Measurements from ENCODE around the gene IL1R1.

The IL1R1 gene

GRCh38 chr2:102172745-102173144 is 30.2 kb downstream of the IL1R1 start:
- TF ChIP-seq MAX (IDR thresholded peaks at IDR 0.05; ENCODE audit: low read depth, low read length), result no peak
- no peak for TF ChIP-seq POLR2A (IDR thresholded peaks at IDR 0.05; ENCODE audit: extremely low read depth, insufficient read length)
- TF ChIP-seq CTCF (IDR thresholded peaks at IDR 0.05; ENCODE audit: low read depth, low read length), result no peak
- no peak for TF ChIP-seq MYC (IDR thresholded peaks at IDR 0.05; ENCODE audit: low read depth, low read length)
- peak; percentile 10 for DNase-seq (ENCODE audit: low read depth)
- no peak overlapping the region for H3K4me3 ChIP-seq (ENCODE audit: low read depth, low read length)

- H3K4me3 ChIP-seq (ENCODE audit: low read depth, low read length), result no peak overlapping the region
- DNase-seq (ENCODE audit: low read depth), result no peak
- no peak for TF ChIP-seq POLR2A (IDR thresholded peaks at IDR 0.05; ENCODE audit: extremely low read depth, insufficient read length)
- no peak for TF ChIP-seq CTCF (IDR thresholded peaks at IDR 0.05; ENCODE audit: low read depth, low read length)
- no peak for TF ChIP-seq MAX (IDR thresholded peaks at IDR 0.05; ENCODE audit: low read depth, low read length)
These were observed 33.6 kb downstream of the IL1R1 start for GRCh38 chr2:102176172-102176571.

- no peak for DNase-seq (ENCODE audit: low read depth)
- TF ChIP-seq MYC (IDR thresholded peaks at IDR 0.05; ENCODE audit: low read depth, low read length) (no peak), MAX (IDR thresholded peaks at IDR 0.05; ENCODE audit: low read depth, low read length) (no peak), CTCF (IDR thresholded peaks at IDR 0.05; ENCODE audit: low read depth, low read length) (no peak), POLR2A (IDR thresholded peaks at IDR 0.05; ENCODE audit: extremely low read depth, insufficient read length) (no peak)
- H3K4me3 ChIP-seq (ENCODE audit: low read depth, low read length), result no peak overlapping the region
These were observed 35.4 kb downstream of the IL1R1 start for GRCh38 chr2:102177814-102178478.

GRCh38 chr2:102179061-102179460 is 36.5 kb downstream of the IL1R1 start:
- no peak for DNase-seq (ENCODE audit: low read depth)
- no peak overlapping the region for H3K4me3 ChIP-seq (ENCODE audit: low read depth, low read length)
- no peak for TF ChIP-seq MAX (IDR thresholded peaks at IDR 0.05; ENCODE audit: low read depth, low read length)
- no peak for TF ChIP-seq MYC (IDR thresholded peaks at IDR 0.05; ENCODE audit: low read depth, low read length)
- TF ChIP-seq CTCF (IDR thresholded peaks at IDR 0.05; ENCODE audit: low read depth, low read length), result no peak
- TF ChIP-seq POLR2A (IDR thresholded peaks at IDR 0.05; ENCODE audit: extremely low read depth, insufficient read length), result no peak

GRCh38 chr2:102179788-102180686 is 37.5 kb downstream of the IL1R1 start:
- DNase-seq (ENCODE audit: low read depth), result no peak
- TF ChIP-seq MAX (IDR thresholded peaks at IDR 0.05; ENCODE audit: low read depth, low read length) (no peak), CTCF (IDR thresholded peaks at IDR 0.05; ENCODE audit: low read depth, low read length) (no peak), POLR2A (IDR thresholded peaks at IDR 0.05; ENCODE audit: extremely low read depth, insufficient read length) (no peak)
- no peak overlapping the region for H3K4me3 ChIP-seq (ENCODE audit: low read depth, low read length)
